22Rv1 (cell line): ENCODE data around the gene TCEA2.

Source experiments
- ZFX ChIP-seq: fragments of 450-650 bp; IDR thresholded peaks from 2 replicates; pipeline ENCODE4 v1.6.1; 2017; ENCODE audit warnings: antibody characterized with exemption, borderline replicate concordance
- TF ChIP-seq, protein P1 (sequence below): fragments of 450-650 bp; IDR thresholded peaks from 2 replicates; pipeline ENCODE4 v1.5.1; 2017; ENCODE audit warnings: mild to moderate bottlenecking

DNA sequence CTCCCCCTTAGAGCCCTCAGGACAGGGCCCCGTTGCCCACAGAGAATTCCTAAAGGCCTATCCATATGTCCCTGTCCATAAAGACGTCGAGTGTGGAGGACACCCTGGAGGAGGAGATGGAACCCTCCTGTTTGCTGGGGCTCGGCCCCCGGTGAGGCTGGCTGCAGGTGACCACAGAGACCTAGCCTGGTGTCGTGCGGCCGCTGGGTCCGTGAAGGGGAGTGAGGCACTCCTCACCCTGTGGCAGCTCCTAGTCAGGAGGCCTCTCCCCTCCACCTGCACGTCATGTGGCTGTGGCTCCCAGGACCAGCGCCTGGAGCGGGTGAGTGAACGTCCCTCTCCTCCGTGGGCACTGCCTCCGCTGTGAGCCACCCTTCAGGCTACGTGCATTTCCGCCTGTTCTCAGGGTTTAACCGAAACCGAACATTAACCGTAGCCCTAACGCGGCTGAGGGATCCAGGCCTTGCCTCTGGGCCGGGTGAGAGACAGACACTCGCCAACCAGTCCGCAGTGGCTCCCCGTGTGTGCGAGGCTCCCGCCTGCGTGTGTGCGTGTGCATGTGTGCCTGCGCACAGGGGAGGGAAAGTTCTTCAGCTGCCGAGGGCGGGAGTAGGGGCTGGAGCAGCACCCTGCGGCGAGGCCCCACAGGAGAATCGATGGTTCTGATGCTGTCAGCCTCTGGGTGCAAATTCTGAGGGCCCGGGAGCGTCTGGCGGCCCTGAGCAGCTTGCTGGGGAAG, 5.9 kb upstream of the TCEA2 start:
- TF ChIP-seq, protein P1, sequence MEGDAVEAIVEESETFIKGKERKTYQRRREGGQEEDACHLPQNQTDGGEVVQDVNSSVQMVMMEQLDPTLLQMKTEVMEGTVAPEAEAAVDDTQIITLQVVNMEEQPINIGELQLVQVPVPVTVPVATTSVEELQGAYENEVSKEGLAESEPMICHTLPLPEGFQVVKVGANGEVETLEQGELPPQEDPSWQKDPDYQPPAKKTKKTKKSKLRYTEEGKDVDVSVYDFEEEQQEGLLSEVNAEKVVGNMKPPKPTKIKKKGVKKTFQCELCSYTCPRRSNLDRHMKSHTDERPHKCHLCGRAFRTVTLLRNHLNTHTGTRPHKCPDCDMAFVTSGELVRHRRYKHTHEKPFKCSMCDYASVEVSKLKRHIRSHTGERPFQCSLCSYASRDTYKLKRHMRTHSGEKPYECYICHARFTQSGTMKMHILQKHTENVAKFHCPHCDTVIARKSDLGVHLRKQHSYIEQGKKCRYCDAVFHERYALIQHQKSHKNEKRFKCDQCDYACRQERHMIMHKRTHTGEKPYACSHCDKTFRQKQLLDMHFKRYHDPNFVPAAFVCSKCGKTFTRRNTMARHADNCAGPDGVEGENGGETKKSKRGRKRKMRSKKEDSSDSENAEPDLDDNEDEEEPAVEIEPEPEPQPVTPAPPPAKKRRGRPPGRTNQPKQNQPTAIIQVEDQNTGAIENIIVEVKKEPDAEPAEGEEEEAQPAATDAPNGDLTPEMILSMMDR = no peak
- TF ChIP-seq ZFX = no peak
